HG03159 (cell line): ENCODE measurements around the gene ACVR1.

ENCODE experiments used
- ATAC-seq: cut with Tn5 transposase; IDR thresholded peaks from one replicate; pipeline ENCODE4 v1.9.1; 2021; ENCODE audit warnings: mild to moderate bottlenecking, moderate library complexity; ENCODE audit not compliant: unreplicated experiment

Gene ACVR1

GRCh38 chr2:157800838-157801495, 75.2 kb downstream of the ACVR1 start:
- ATAC-seq: no peak

- peak; percentile 47 for ATAC-seq
Measured at GRCh38 chr2:157793053-157793612, 83.0 kb downstream of the ACVR1 start.

- ATAC-seq: no peak
Measured at GRCh38 chr2:157792335-157793052, 83.6 kb downstream of the ACVR1 start.

- no peak for ATAC-seq
Measured at GRCh38 chr2:157790780-157791179, 85.3 kb downstream of the ACVR1 start.

- ATAC-seq: no peak
Measured at GRCh38 chr2:157789933-157790511, 86.1 kb downstream of the ACVR1 start.

GRCh38 chr2:157789256-157789655, 86.9 kb downstream of the ACVR1 start:
- no peak for ATAC-seq

- no peak for ATAC-seq
Measured at GRCh38 chr2:157788201-157788600, 87.9 kb downstream of the ACVR1 start.

- ATAC-seq: no peak
Measured at GRCh38 chr2:157787364-157787938, 88.7 kb downstream of the ACVR1 start.

GRCh38 chr2:157786663-157787363, 89.3 kb downstream of the ACVR1 start:
- ATAC-seq: no peak

GRCh38 chr2:157785866-157786662, 90.1 kb downstream of the ACVR1 start:
- ATAC-seq: no peak

- no peak for ATAC-seq
Measured at GRCh38 chr2:157785200-157785599, 90.9 kb downstream of the ACVR1 start.

GRCh38 chr2:157784823-157785175, 91.3 kb downstream of the ACVR1 start:
- ATAC-seq: no peak

- ATAC-seq: no peak
Measured at GRCh38 chr2:157784169-157784822, 91.8 kb downstream of the ACVR1 start.

GRCh38 chr2:157783245-157783644, 92.9 kb downstream of the ACVR1 start:
- no peak for ATAC-seq

- no peak for ATAC-seq
Measured at GRCh38 chr2:157782057-157782845, 93.9 kb downstream of the ACVR1 start.

- no peak for ATAC-seq
Measured at GRCh38 chr2:157780211-157780610, 95.9 kb downstream of the ACVR1 start.

- no peak for ATAC-seq
Measured at GRCh38 chr2:157779794-157780193, 96.3 kb downstream of the ACVR1 start.

- no peak for ATAC-seq
Measured at GRCh38 chr2:157777427-157777826, 98.7 kb downstream of the ACVR1 start.

- ATAC-seq: no peak
Measured at GRCh38 chr2:157771234-157771633, 104.9 kb downstream of the ACVR1 start.
